GM12878 (cell line): ENCODE results near the gene TOGARAM1. TPM values are rescaled to one million over a fixed set of nuclear protein-coding genes. Genes with fewer than 3 reads are reported as not detected.

Experiments used
- HCFC1 ChIP-seq: fragments of 150-350 bp; IDR thresholded peaks from 2 replicates; pipeline ENCODE4 v1.6.1; 2014; ENCODE audit warnings: low read length
- HDAC6 ChIP-seq: fragments of 200-600 bp; sonication (generic); IDR thresholded peaks from one replicate; pipeline ENCODE4 v1.8.0; 2017; ENCODE audit warnings: antibody characterized with exemption; ENCODE audit not compliant: unreplicated experiment
- MEF2B ChIP-seq: fragments of 450-650 bp; IDR thresholded peaks from 2 replicates; pipeline ENCODE4 v1.6.1; 2018; ENCODE audit warnings: mild to moderate bottlenecking, moderate library complexity; ENCODE audit not compliant: partially characterized antibody, poor library complexity, severe bottlenecking
- NR2F1 ChIP-seq: fragments of 450-650 bp; conservative IDR thresholded peaks from 2 replicates; pipeline ENCODE4 v1.6.1; 2017; ENCODE audit warnings: mild to moderate bottlenecking
- PML ChIP-seq: IDR thresholded peaks from 2 replicates; pipeline ENCODE4 v1.6.1; 2012; ENCODE audit warnings: low read length, inconsistent platforms
- SMAD5 ChIP-seq: IDR thresholded peaks from 2 replicates; pipeline ENCODE4 v1.6.1; 2016; ENCODE audit warnings: antibody characterized with exemption, low read depth
- TCF7 ChIP-seq: IDR thresholded peaks from 2 replicates; pipeline ENCODE4 v1.6.1; 2014; ENCODE audit warnings: antibody characterized with exemption, borderline replicate concordance
- ZNF217 ChIP-seq: fragments of 450-650 bp; IDR thresholded peaks from 2 replicates; pipeline ENCODE4 v1.6.1; 2017; ENCODE audit warnings: antibody characterized with exemption, mild to moderate bottlenecking
- ZNF24 ChIP-seq: fragments of 450-650 bp; IDR thresholded peaks from 2 replicates; pipeline ENCODE4 v1.6.1; 2017; ENCODE audit warnings: antibody characterized with exemption, mild to moderate bottlenecking
- ZNF274 ChIP-seq: IDR thresholded peaks from one replicate; pipeline ENCODE4 v1.8.0; 2011; ENCODE audit not compliant: insufficient read length, insufficient read depth
- polyA plus RNA-seq, 11 experiments: library from polyadenylated mRNA; depleted of rRNA in 4 of 11; unstranded in 6 of 11; stranded (reverse) in 5 of 11; fragments of >200 nt; fragmentation: Nextera tagmentation in 4 of 11; fragmentation: Illumina TruSeq in 1 of 11; extraction: Ambion mirVana in 4 of 11; extraction: Trizol in 1 of 11; gene quantifications; 1 replicate in 1 of 11; 2 replicates in 10 of 11; pipeline versions ENCODE4 v1.2.1 to v1.2.3, GENCODE V29; 2011 to 2016; ENCODE audit warnings: inconsistent platforms in 2 of 11, missing spikeins in 2 of 11, low read depth in 1 of 11
- total RNA-seq, 4 experiments: library from RNA; depleted of rRNA in 3 of 4; stranded (reverse); fragments of >200 nt in 3 of 4; fragmentation: Illumina TruSeq in 1 of 4; extraction: Trizol in 1 of 4; gene quantifications; 2 replicates each; pipeline versions ENCODE4 v1.2.1 to v1.2.3, GENCODE V29; 2013 to 2021
- TF ChIP-seq, protein P1 (sequence below): fragments of 450-650 bp; IDR thresholded peaks from 2 replicates; pipeline ENCODE4 v1.6.1; 2016; ENCODE audit warnings: mild to moderate bottlenecking, moderate library complexity, borderline replicate concordance
- TF ChIP-seq, protein P2 (sequence below): fragments of 450-650 bp; IDR thresholded peaks from 2 replicates; pipeline ENCODE4 v1.6.1; 2017; ENCODE audit warnings: antibody characterized with exemption, mild to moderate bottlenecking, moderate library complexity
- TF ChIP-seq, protein P3 (sequence below): fragments of 450-650 bp; formaldehyde crosslinking; IDR thresholded peaks from 2 replicates; pipeline ENCODE4 v1.4.0; 2020; ENCODE audit warnings: mild to moderate bottlenecking, moderate library complexity
- TF ChIP-seq, protein P4 (sequence below): IDR thresholded peaks from 2 replicates; pipeline ENCODE4 v1.6.1; 2012; ENCODE audit warnings: low read depth, low read length, improper control_type of control experiment

Gene TOGARAM1
- total and polyA plus RNA-seq, 10 of the 15 experiments (the other 5 are each of a cell fraction or from before 2014, with no cell fraction given), result 2.1 to 14.4 (median 7.2) TPM

DNA sequence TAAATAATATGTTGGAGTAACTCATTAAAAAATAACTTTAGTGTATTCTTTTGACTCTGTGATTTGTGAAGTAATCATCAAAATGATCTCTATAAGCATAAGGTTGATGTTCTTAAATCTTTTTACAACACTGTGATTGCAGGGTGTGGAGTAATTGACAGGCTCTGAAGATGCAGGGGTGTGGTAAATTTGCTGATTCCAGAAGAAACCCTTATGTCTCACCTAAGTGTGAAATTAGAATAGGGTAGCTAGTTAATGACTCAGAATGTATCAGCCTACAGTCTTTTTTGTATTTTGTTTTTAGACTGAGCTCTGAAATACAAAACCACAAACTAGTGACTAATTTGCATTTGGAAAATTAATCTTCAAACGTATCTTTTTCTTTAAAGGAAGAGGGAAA is 127.8 kb downstream of the TOGARAM1 start (continued):
- TF ChIP-seq, protein P1, sequence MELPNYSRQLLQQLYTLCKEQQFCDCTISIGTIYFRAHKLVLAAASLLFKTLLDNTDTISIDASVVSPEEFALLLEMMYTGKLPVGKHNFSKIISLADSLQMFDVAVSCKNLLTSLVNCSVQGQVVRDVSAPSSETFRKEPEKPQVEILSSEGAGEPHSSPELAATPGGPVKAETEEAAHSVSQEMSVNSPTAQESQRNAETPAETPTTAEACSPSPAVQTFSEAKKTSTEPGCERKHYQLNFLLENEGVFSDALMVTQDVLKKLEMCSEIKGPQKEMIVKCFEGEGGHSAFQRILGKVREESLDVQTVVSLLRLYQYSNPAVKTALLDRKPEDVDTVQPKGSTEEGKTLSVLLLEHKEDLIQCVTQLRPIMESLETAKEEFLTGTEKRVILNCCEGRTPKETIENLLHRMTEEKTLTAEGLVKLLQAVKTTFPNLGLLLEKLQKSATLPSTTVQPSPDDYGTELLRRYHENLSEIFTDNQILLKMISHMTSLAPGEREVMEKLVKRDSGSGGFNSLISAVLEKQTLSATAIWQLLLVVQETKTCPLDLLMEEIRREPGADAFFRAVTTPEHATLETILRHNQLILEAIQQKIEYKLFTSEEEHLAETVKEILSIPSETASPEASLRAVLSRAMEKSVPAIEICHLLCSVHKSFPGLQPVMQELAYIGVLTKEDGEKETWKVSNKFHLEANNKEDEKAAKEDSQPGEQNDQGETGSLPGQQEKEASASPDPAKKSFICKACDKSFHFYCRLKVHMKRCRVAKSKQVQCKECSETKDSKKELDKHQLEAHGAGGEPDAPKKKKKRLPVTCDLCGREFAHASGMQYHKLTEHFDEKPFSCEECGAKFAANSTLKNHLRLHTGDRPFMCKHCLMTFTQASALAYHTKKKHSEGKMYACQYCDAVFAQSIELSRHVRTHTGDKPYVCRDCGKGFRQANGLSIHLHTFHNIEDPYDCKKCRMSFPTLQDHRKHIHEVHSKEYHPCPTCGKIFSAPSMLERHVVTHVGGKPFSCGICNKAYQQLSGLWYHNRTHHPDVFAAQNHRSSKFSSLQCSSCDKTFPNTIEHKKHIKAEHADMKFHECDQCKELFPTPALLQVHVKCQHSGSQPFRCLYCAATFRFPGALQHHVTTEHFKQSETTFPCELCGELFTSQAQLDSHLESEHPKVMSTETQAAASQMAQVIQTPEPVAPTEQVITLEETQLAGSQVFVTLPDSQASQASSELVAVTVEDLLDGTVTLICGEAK, result no peak
- TF ChIP-seq ZNF24 (no peak), HDAC6 (no peak), ZNF274 (no peak), TCF7 (no peak), ZNF217 (no peak), SMAD5 (no peak), NR2F1 (no peak), PML (no peak; the same call in 1 of the 2 replicates), HCFC1 (no peak), MEF2B (no peak)
- TF ChIP-seq, protein P2, sequence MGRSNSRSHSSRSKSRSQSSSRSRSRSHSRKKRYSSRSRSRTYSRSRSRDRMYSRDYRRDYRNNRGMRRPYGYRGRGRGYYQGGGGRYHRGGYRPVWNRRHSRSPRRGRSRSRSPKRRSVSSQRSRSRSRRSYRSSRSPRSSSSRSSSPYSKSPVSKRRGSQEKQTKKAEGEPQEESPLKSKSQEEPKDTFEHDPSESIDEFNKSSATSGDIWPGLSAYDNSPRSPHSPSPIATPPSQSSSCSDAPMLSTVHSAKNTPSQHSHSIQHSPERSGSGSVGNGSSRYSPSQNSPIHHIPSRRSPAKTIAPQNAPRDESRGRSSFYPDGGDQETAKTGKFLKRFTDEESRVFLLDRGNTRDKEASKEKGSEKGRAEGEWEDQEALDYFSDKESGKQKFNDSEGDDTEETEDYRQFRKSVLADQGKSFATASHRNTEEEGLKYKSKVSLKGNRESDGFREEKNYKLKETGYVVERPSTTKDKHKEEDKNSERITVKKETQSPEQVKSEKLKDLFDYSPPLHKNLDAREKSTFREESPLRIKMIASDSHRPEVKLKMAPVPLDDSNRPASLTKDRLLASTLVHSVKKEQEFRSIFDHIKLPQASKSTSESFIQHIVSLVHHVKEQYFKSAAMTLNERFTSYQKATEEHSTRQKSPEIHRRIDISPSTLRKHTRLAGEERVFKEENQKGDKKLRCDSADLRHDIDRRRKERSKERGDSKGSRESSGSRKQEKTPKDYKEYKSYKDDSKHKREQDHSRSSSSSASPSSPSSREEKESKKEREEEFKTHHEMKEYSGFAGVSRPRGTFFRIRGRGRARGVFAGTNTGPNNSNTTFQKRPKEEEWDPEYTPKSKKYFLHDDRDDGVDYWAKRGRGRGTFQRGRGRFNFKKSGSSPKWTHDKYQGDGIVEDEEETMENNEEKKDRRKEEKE, result no peak
- TF ChIP-seq, protein P3, sequence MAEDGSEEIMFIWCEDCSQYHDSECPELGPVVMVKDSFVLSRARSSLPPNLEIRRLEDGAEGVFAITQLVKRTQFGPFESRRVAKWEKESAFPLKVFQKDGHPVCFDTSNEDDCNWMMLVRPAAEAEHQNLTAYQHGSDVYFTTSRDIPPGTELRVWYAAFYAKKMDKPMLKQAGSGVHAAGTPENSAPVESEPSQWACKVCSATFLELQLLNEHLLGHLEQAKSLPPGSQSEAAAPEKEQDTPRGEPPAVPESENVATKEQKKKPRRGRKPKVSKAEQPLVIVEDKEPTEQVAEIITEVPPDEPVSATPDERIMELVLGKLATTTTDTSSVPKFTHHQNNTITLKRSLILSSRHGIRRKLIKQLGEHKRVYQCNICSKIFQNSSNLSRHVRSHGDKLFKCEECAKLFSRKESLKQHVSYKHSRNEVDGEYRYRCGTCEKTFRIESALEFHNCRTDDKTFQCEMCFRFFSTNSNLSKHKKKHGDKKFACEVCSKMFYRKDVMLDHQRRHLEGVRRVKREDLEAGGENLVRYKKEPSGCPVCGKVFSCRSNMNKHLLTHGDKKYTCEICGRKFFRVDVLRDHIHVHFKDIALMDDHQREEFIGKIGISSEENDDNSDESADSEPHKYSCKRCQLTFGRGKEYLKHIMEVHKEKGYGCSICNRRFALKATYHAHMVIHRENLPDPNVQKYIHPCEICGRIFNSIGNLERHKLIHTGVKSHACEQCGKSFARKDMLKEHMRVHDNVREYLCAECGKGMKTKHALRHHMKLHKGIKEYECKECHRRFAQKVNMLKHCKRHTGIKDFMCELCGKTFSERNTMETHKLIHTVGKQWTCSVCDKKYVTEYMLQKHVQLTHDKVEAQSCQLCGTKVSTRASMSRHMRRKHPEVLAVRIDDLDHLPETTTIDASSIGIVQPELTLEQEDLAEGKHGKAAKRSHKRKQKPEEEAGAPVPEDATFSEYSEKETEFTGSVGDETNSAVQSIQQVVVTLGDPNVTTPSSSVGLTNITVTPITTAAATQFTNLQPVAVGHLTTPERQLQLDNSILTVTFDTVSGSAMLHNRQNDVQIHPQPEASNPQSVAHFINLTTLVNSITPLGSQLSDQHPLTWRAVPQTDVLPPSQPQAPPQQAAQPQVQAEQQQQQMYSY, result no peak
- TF ChIP-seq, protein P4, sequence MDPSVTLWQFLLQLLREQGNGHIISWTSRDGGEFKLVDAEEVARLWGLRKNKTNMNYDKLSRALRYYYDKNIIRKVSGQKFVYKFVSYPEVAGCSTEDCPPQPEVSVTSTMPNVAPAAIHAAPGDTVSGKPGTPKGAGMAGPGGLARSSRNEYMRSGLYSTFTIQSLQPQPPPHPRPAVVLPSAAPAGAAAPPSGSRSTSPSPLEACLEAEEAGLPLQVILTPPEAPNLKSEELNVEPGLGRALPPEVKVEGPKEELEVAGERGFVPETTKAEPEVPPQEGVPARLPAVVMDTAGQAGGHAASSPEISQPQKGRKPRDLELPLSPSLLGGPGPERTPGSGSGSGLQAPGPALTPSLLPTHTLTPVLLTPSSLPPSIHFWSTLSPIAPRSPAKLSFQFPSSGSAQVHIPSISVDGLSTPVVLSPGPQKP, result no peak
- TF ChIP-seq, all 136 proteins: peak for 12
